Measurements from ENCODE around the gene ALPG. TPM values are rescaled to one million over a fixed set of nuclear protein-coding genes. Genes with fewer than 3 reads are reported as not detected.
A peak's percentile ranks its signal among the peaks of the same experiment; 100 is the strongest.
"Not testable (repeated sequence)": the region's sequence is repeated elsewhere in the genome, so short reads cannot be mapped to it uniquely, and the experiment has no call there.

ALPG gene
- total RNA-seq, 1 donor from 2014 or later: not detected

DNA sequence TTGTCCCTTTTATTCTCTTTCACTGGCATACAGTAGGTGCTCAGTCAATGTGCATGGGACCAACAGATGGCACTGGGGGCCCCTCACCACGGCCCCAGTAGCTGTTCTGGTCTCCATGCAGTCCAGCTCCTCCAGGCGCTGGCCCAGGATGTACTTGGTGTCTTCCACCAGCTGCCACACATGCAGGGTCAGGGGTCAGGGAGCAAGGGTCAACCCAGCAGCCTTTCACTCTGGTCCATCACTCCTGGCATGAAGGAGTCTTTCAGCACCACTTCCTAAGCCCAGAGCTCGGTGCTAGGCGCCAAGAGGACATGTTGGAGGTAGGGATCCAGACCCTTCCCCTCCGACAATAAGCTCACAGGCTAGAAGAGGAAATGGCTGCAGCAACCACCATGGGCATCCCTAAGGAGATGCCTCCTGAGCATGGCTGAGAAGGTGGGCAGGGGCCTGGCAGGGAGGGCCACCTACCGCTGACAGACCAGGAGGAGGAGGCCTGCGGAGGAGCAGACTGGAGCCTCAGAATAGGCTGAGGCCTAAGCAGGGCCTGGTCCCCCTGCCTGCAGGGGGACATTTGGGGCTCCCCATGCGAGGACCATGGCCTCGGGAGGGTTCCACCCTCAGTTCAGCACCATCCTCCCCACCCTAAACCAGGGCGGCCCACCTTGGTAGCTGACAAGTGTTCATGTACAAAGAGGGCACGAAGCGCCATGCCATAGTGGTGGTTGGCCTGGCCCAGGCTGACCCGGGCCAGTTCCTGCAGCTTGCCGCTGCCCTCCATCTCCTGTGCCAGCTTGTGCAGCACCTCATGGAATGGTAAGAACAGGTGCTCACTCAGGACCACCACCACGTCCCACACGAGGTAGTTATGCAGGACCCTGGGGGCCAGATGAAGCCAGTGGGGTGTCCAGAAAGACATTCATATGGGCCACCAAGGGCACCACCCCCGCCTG lies 10.2 kb downstream of the ALPG start:
- peak; percentile 67 for DNase-seq (ENCODE audit: low spot score)
- intact Hi-C loops (cut with DNase I): no loop called here

GRCh38 chr2:232417489-232417888 lies 10.8 kb downstream of the ALPG start:
- DNase-seq (ENCODE audit: low spot score): no peak
- intact Hi-C loops (cut with DNase I): no loop called here

GRCh38 chr2:232418056-232418455 lies 11.4 kb downstream of the ALPG start:
- no peak for DNase-seq (ENCODE audit: low spot score)
- intact Hi-C loops (cut with DNase I): no loop called here

DNA sequence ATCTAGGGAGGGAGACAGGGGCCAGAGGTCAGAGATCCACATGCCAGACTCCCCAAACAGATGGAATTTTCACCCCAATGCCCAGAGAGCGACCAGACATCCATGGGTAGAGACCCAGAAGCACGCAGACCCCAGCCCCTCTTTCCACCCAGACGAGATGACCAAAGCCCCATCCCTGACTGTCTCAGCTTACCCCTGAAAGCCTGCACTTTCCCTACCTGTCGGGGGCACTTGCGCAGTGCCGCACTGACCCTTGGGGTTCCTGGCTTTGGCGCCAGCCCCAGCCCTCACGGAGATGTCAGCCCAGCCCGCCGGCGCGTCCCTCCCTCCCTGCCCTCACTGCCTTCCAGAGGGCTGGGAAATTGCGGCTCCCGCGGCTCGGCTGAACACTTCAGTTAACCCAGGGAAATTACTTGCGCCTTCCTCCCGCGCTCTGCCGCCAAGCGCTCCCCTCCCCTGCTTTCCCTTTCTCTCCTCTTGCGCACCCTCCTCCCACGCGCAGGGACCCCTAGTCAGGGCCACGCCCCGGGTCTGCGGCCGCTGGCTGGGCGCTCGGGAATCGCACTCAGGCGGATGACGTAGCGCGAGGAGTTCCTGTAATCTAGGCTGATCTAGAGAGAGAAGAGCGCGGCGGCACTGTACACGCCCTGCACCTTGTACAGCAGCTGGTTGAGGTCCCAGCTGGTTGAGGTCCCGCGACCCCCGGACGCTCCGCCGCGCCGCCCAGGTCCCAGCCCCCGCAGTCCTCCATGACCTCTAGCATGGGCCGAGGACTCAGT lies 12.0 kb downstream of the ALPG start:
- intact Hi-C loops (cut with DNase I): no loop called here
- DNase-seq (ENCODE audit: low spot score): peak; percentile 61

- intact Hi-C loops (cut with DNase I): no loop called here
Observed at GRCh38 chr2:232419245-232420072, 12.8 kb downstream of the ALPG start.

GRCh38 chr2:232420073-232420454 lies 13.4 kb downstream of the ALPG start:
- intact Hi-C loops (cut with DNase I): no loop called here
- no peak for DNase-seq (ENCODE audit: low spot score)

More at GRCh38 chr2:232419245-232420072, 12.8 kb downstream of the ALPG start:
- DNase-seq (ENCODE audit: low spot score): peak; percentile 53

- DNase-seq (ENCODE audit: low spot score): peak; percentile 14
- intact Hi-C loops (cut with DNase I): no loop called here
Observed at GRCh38 chr2:232420463-232421188, 14.0 kb downstream of the ALPG start.

GRCh38 chr2:232421189-232421785 lies 14.6 kb downstream of the ALPG start:
- intact Hi-C loops (cut with DNase I): no loop called here
- DNase-seq (ENCODE audit: low spot score): peak; percentile 54

DNA sequence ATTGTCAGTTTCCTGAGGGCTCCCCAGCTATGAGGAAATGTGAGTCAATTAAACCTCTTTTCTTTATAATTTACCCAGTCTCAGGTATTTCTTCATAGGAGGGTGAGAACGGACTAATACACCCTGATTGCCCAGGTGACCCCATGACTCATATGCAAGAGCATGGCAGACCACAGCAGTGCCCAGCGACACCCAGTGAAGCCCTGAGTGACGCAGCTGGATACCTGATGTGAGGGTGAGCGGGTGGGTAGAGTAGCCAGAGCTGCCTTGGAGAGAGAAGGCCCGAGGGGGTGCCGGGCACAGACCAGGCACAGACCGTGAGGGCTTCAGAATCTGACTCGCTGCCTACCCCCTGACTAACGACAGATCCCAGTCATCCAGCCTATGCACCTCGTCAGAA lies 15.4 kb downstream of the ALPG start:
- intact Hi-C loops (cut with DNase I): no loop called here
- DNase-seq (ENCODE audit: low spot score): peak; percentile 35

DNA sequence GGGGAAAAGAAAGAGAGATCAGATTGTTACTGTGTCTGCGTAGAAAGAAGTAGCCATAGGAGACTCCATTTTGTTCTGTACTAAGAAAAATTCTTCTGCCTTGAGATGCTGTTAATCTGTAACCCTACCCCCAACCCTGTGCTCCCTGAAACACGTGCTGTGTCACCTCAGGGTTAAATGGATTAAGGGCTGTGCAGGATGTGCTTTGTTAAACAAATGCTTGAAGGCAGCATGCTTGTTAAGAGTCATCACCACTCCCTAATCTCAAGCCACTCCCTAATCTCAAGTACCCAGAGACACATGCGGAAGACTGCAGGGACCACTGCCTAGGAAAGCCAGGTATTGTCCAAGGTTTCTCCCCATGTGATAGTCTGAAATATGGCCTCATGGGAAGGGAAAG lies 16.4 kb downstream of the ALPG start:
- intact Hi-C loops (cut with DNase I); DNase-seq (ENCODE audit: low spot score): not testable (repeated sequence)

DNA sequence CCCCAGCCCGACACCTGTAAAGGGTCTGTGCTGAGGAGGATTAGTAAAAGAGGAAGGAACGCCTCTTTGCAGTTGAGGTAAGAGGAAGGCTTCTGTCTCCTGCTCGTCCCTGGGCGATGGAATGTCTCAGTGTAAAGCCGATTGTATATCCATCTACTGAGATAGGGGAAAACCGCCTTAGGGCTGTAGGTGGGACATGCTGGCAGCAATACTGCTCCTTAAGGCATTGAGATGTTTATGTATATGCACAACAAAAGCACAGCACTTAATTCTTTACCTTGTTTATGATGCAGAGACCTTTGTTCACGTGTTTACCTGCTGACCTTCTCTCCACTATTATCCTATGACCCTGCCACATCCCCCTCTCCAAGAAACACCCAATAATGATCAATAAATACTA lies 16.8 kb downstream of the ALPG start:
- intact Hi-C loops (cut with DNase I); DNase-seq (ENCODE audit: low spot score): not testable (repeated sequence)

DNA sequence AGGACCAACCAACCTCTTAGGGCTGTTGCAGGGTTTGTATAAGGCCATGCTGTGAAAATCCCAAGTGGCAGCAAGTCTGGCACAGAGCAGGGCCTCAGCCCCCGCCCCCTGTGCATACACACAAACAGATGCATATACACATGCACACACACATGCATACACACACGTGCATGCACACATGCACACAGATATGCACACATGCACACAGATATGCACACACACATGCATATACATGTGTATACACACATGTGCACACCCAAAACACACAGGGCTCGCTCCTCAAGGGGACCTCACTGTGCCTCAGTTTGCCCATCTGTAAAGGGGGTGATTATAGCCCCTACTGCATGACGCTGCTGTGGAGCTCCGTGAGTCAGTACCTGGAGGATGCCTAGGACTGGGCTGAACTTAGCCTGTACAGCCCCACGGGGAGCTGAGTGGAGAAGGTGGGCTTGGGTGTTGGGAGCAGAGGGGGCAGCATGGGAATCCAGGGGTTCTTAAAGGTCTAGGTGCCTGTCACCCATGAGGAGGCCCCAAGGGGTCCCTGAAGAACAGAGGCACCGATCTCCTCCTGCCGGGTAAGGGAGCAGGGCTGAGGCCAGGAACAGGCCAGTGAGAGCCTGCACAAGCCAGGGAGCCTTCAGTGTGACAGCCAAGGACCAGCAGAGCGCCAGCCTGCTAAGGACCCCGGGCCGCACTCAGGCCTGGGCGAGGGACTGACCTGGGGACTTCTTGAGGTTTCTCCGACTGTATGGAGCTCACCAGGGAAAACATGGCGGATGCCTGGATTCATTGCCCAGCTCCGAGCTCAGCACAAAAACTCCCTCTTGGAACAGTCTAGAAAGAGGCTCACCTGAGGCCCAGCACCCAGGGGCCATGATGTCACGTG lies 25.3 kb downstream of the ALPG start:
- DNase-seq (ENCODE audit: low spot score): no peak
- intact Hi-C loops (cut with DNase I): no loop called here

DNA sequence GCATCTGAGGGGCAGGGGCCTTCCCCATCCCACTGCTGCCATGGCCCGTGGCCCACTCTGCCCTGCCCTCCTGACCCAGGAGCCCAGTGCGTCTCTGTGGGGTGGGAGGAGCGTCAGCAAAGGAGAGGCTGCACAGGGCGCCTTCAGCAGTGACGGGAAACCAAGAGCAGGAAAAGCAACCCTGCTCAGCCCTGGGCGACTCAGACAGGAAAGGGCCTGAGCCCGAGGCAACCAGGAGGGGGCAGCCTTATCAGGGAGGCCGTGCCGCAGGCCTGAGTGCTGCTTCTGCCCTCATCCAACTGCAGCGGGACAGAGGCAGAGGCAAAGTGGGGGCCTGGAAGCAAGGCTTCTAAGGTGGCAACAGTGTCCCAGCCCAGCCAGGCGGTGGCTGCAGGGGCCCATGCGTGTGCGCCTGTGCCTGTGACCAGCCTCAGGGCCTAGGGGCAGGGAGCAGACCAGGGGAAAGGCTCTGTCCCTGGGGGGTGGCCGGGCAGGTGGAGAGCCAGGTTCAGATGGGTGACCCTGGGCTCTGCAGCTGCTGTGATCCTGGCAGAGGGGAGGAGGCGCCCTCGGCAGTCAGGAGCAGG lies 26.0 kb downstream of the ALPG start:
- intact Hi-C loops (cut with DNase I): no loop called here
- DNase-seq (ENCODE audit: low spot score): no peak

- DNase-seq (ENCODE audit: low spot score); intact Hi-C loops (cut with DNase I): not testable (repeated sequence)
Observed at GRCh38 chr2:232433622-232434021, 27.0 kb downstream of the ALPG start.

DNA sequence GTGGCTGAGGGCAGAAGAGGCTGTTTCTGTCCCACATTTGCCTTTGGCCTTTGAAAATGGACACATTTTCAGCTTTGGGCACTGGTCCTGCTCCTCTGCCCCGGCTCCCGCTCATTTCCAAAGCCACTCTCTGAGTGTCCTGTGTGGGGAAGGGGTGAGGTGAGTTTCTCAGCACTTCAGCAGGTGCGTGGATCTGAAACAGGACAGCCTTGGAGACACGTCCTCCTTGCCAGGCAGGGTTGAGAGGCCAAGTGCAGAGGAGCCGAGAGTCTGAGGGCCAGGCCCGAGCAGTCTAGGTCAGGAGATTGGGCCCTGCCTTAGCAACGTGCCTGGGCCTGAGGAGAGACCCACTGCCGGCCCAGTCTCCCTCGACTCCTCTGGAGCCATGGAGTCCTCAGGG lies 27.4 kb downstream of the ALPG start:
- intact Hi-C loops (cut with DNase I): no loop called here
- no peak for DNase-seq (ENCODE audit: low spot score)

- intact Hi-C loops (cut with DNase I): no loop called here
- no peak for DNase-seq (ENCODE audit: low spot score)
Observed at GRCh38 chr2:232434563-232435374, 28.1 kb downstream of the ALPG start.

- no peak for DNase-seq (ENCODE audit: low spot score)
- intact Hi-C loops (cut with DNase I): no loop called here
Observed at GRCh38 chr2:232435375-232435648, 28.7 kb downstream of the ALPG start.
